ENCODE data around the gene FPR1. TPM values are rescaled to one million over a fixed set of nuclear protein-coding genes. Genes with fewer than 3 reads are reported as not detected.

Gene FPR1
- polyA plus RNA-seq (ENCODE audit: insufficient read length in 3 of 3): 1 to 10 TPM in 1 of 3 donors, under 1 TPM in 2; 0.72 to 1.8 (median 0.89) TPM

- no peak for DNase-seq (ENCODE audit: low read depth in 3 of 3, low spot score in 2 of 3)
These were observed at the start of gene FPR1 for GRCh38 chr19:51751655-51752054. TSS of gene FPR1 (minus strand) at chr19:51751878. CDS start at chr19:51746994, 4,884 bp downstream.

GRCh38 chr19:51800473-51801244, 49.0 kb upstream of the FPR1 start:
- DNase-seq (ENCODE audit: low read depth in 3 of 3, low spot score in 2 of 3): no peak

GRCh38 chr19:51799774-51800472, 48.2 kb upstream of the FPR1 start:
- DNase-seq (ENCODE audit: low read depth in 3 of 3, low spot score in 2 of 3): no peak

- no peak for DNase-seq (ENCODE audit: low read depth in 3 of 3, low spot score in 2 of 3)
These were observed 47.5 kb upstream of the FPR1 start for GRCh38 chr19:51799034-51799773.

- DNase-seq (ENCODE audit: low read depth in 3 of 3, low spot score in 2 of 3): no peak
These were observed 46.4 kb upstream of the FPR1 start for GRCh38 chr19:51798062-51798461.

- no peak for DNase-seq (ENCODE audit: low read depth in 3 of 3, low spot score in 2 of 3)
These were observed 45.8 kb upstream of the FPR1 start for GRCh38 chr19:51797480-51797879.

GRCh38 chr19:51796195-51796679, 44.6 kb upstream of the FPR1 start:
- no peak for DNase-seq (ENCODE audit: low read depth in 3 of 3, low spot score in 2 of 3)

- DNase-seq (ENCODE audit: low read depth in 3 of 3, low spot score in 2 of 3): no peak
These were observed 43.3 kb upstream of the FPR1 start, which contains the start of gene FPR3 for GRCh38 chr19:51794885-51795490. TSS of gene FPR3 (plus strand) at chr19:51795157. CDS start at chr19:51823749, 28,592 bp downstream.

- DNase-seq (ENCODE audit: low read depth in 3 of 3, low spot score in 2 of 3): no peak
These were observed 42.3 kb upstream of the FPR1 start for GRCh38 chr19:51793994-51794393.

- no peak for DNase-seq (ENCODE audit: low read depth in 3 of 3, low spot score in 2 of 3)
These were observed 41.3 kb upstream of the FPR1 start for GRCh38 chr19:51792932-51793331.

- no peak for DNase-seq (ENCODE audit: low read depth in 3 of 3, low spot score in 2 of 3)
These were observed 37.5 kb upstream of the FPR1 start for GRCh38 chr19:51789061-51789795.

GRCh38 chr19:51788029-51788428, 36.4 kb upstream of the FPR1 start:
- DNase-seq (ENCODE audit: low read depth in 3 of 3, low spot score in 2 of 3): no peak

GRCh38 chr19:51786646-51787494, 35.2 kb upstream of the FPR1 start:
- DNase-seq (ENCODE audit: low read depth in 3 of 3, low spot score in 2 of 3): no peak

GRCh38 chr19:51784922-51785690, 33.4 kb upstream of the FPR1 start:
- no peak for DNase-seq (ENCODE audit: low read depth in 3 of 3, low spot score in 2 of 3)

GRCh38 chr19:51784109-51784785, 32.6 kb upstream of the FPR1 start:
- DNase-seq (ENCODE audit: low read depth in 3 of 3, low spot score in 2 of 3): no peak

GRCh38 chr19:51783372-51783771, 31.7 kb upstream of the FPR1 start:
- DNase-seq (ENCODE audit: low read depth in 3 of 3, low spot score in 2 of 3): no peak

- no peak for DNase-seq (ENCODE audit: low read depth in 3 of 3, low spot score in 2 of 3)
These were observed 30.3 kb upstream of the FPR1 start for GRCh38 chr19:51781999-51782398.

- no peak for DNase-seq (ENCODE audit: low read depth in 3 of 3, low spot score in 2 of 3)
These were observed 28.6 kb upstream of the FPR1 start for GRCh38 chr19:51780270-51780669.

Data from right renal cortex interstitium (tissue), 3 donors.